A673 (cell line): ENCODE data around the gene SEBOX.

ENCODE experiments used
- EZH2 ChIP-seq: fragments of 200-600 bp; sonication (generic); IDR thresholded peaks from 2 replicates; pipeline ENCODE4 v1.6.1; 2017; ENCODE audit warnings: borderline replicate concordance, low read depth, mild to moderate bottlenecking, mixed read lengths, antibody characterized with exemption, low read length; ENCODE audit not compliant: poor library complexity, severe bottlenecking
- TF ChIP-seq, protein P1 (sequence below): fragments of 300-800, 200-600 bp; sonication (generic); conservative IDR thresholded peaks from 2 replicates; pipeline ENCODE4 v1.5.1; 2017; ENCODE audit warnings: low read depth, mild to moderate bottlenecking, antibody characterized with exemption, low read length, moderate library complexity, mixed read lengths

DNA sequence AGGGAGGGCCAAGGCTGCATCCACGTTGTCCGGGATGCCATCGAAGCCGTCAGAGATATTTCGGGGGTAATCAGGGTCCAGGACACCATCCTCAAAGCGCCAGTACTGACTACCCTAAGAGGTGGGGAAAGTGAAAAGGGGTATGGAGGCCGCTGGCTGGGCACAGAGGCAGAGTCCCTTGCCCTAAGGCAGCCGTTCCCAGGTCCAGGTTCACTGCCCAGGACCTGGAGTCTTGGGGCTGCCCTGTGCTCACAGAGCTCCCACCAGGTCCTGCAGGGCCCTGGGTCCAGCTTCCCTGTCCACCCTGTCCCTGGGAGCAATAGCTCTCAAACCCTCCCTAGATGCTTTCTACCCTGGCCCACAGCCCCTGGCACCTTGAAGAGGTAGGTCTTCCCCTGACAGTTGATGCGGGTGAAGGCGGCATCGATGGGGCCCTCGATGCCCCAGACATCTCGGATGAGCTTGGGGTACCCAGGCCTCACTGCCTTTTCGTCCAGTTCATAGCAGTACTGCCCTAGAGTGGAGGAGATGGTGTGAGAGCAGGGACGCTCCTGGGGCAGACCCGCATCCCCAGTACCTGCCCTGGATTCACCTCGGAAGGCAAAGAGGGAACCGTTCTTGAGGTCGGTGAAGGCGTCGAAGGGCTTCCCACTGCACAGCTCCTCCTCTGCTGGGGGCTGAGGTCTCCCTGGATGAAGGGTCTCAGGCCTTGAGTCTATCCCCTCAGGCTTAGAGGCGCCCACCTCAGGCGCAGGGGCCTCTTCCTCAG, 4.1 kb upstream of the SEBOX start:
- TF ChIP-seq, protein P1, sequence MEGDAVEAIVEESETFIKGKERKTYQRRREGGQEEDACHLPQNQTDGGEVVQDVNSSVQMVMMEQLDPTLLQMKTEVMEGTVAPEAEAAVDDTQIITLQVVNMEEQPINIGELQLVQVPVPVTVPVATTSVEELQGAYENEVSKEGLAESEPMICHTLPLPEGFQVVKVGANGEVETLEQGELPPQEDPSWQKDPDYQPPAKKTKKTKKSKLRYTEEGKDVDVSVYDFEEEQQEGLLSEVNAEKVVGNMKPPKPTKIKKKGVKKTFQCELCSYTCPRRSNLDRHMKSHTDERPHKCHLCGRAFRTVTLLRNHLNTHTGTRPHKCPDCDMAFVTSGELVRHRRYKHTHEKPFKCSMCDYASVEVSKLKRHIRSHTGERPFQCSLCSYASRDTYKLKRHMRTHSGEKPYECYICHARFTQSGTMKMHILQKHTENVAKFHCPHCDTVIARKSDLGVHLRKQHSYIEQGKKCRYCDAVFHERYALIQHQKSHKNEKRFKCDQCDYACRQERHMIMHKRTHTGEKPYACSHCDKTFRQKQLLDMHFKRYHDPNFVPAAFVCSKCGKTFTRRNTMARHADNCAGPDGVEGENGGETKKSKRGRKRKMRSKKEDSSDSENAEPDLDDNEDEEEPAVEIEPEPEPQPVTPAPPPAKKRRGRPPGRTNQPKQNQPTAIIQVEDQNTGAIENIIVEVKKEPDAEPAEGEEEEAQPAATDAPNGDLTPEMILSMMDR: no peak
- TF ChIP-seq EZH2: no peak
